ENCODE measurements around the gene NRL.

Gene NRL

GRCh38 chr14:24065408-24065807, 49.3 kb downstream of the NRL start:
- no peak for DNase-seq (ENCODE audit: low read depth)

GRCh38 chr14:24064856-24065255, 49.9 kb downstream of the NRL start:
- no peak for DNase-seq (ENCODE audit: low read depth)

- DNase-seq (ENCODE audit: low read depth): no peak
Measured at GRCh38 chr14:24064091-24064795, 50.5 kb downstream of the NRL start.

GRCh38 chr14:24063263-24063836, 51.4 kb downstream of the NRL start:
- no peak for DNase-seq (ENCODE audit: low read depth)

GRCh38 chr14:24062216-24062980, 52.4 kb downstream of the NRL start:
- no peak for DNase-seq (ENCODE audit: low read depth)

GRCh38 chr14:24060984-24061913, 53.5 kb downstream of the NRL start:
- no peak for DNase-seq (ENCODE audit: low read depth)

GRCh38 chr14:24060443-24060842, 54.3 kb downstream of the NRL start:
- no peak for DNase-seq (ENCODE audit: low read depth)

GRCh38 chr14:24059841-24060388, 54.8 kb downstream of the NRL start:
- no peak for DNase-seq (ENCODE audit: low read depth)

GRCh38 chr14:24058951-24059475, 55.7 kb downstream of the NRL start:
- no peak for DNase-seq (ENCODE audit: low read depth)

GRCh38 chr14:24058260-24058950, 56.3 kb downstream of the NRL start:
- DNase-seq (ENCODE audit: low read depth): no peak

GRCh38 chr14:24057867-24058259, 56.9 kb downstream of the NRL start:
- DNase-seq (ENCODE audit: low read depth): no peak

- DNase-seq (ENCODE audit: low read depth): no peak
Measured at GRCh38 chr14:24057271-24057670, 57.5 kb downstream of the NRL start.

- no peak for DNase-seq (ENCODE audit: low read depth)
Measured at GRCh38 chr14:24056800-24057184, 58.0 kb downstream of the NRL start.

- DNase-seq (ENCODE audit: low read depth): no peak
Measured at GRCh38 chr14:24055971-24056799, 58.6 kb downstream of the NRL start.

- no peak for DNase-seq (ENCODE audit: low read depth)
Measured at GRCh38 chr14:24054646-24055045, 60.1 kb downstream of the NRL start.

- no peak for DNase-seq (ENCODE audit: low read depth)
Measured at GRCh38 chr14:24054324-24054641, 60.5 kb downstream of the NRL start.

GRCh38 chr14:24053548-24054323, 61.0 kb downstream of the NRL start:
- DNase-seq (ENCODE audit: low read depth): no peak

GRCh38 chr14:24052656-24053547, 61.8 kb downstream of the NRL start:
- peak; percentile 67 for DNase-seq (ENCODE audit: low read depth)

Data from stimulated activated CD4-positive, alpha-beta T cell treated with anti-CD3 and anti-CD28 coated beads, Interleukin-2, amount 100 ng/mL, for 4 hours (primary cell).